ENCODE results near the gene NIP7. TPM values are rescaled to one million over a fixed set of nuclear protein-coding genes. Genes with fewer than 3 reads are reported as not detected.

Gene NIP7
- total and polyA plus RNA-seq, 2 of the 8 experiments (the other 6 are each of a cell fraction or from before 2014, with no cell fraction given) = 14.5 to 52.2 TPM

DNA sequence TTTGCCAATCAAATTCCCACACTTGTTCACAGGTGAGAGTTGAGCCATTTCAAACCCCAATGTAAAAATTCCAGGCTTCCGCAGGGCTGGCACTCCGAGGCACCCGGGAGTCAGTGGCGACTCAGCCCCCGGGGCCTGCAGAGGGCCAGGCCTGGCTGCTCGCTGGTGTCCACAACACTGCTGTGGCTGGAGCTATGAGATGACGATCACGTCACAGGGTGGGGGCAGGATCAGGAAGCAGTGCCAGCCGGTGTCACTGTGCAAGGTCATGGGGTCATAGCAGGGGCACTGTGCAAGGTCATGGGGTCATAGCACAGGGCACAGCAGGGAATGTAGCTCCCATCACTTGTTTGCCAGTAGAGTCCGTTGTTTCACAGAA is 20.7 kb upstream of the NIP7 start (continued):
- TF ChIP-seq CHD7 (IDR thresholded peaks at IDR 0.05; ENCODE audit: insufficient replicate concordance, low read length) (no peak), HDAC2 (IDR thresholded peaks at IDR 0.05; ENCODE audit: borderline replicate concordance in 1 of 2, low read depth in 2 of 2, low read length in 2 of 2) (no peak), RXRA (IDR thresholded peaks at IDR 0.05; ENCODE audit: insufficient read depth, low read depth, low read length) (no peak), JUND (IDR thresholded peaks at IDR 0.05; ENCODE audit: low read length) (no peak), CEBPB (IDR thresholded peaks at IDR 0.05; ENCODE audit: low read depth, low read length) (no peak), NANOG (IDR thresholded peaks at IDR 0.05; ENCODE audit: insufficient read depth, low read depth, low read length, poor library complexity, severe bottlenecking) (no peak), CTBP2 (IDR thresholded peaks at IDR 0.05; ENCODE audit: borderline replicate concordance, insufficient read depth, insufficient read length, low read length) (no peak), SIX5 (IDR thresholded peaks at IDR 0.05; ENCODE audit: low read depth, low read length) (no peak), ZNF274 (IDR thresholded peaks at IDR 0.05; ENCODE audit: borderline replicate concordance, extremely low read depth, low read length) (no peak), ATF2 (IDR thresholded peaks at IDR 0.05; ENCODE audit: low read length) (no peak)
